HepG2 (cell line): ENCODE results near the gene FAM174C. TPM values are rescaled to one million over a fixed set of nuclear protein-coding genes. Genes with fewer than 3 reads are reported as not detected.

Experiments
- BCLAF1 ChIP-seq: fragments of 450-650 bp; IDR thresholded peaks from 2 replicates; pipeline ENCODE4 v1.6.1; 2017; ENCODE audit warnings: mild to moderate bottlenecking
- ERF ChIP-seq: IDR thresholded peaks from 2 replicates; pipeline ENCODE4 v1.6.1; 2018; ENCODE audit warnings: missing biosample characterization, missing genetic modification reagents
- HES4 ChIP-seq: sonication (generic); formaldehyde crosslinking; IDR thresholded peaks from 2 replicates; pipeline ENCODE4 v1.9.0; 2021; ENCODE audit warnings: mild to moderate bottlenecking, missing genetic modification reagents, borderline replicate concordance
- HNRNPK ChIP-seq: fragments of 200-400 bp; formaldehyde crosslinking; IDR thresholded peaks from 2 replicates; pipeline ENCODE4 v1.6.1; 2018; ENCODE audit warnings: low read length, low read depth, moderate library complexity, mild to moderate bottlenecking; ENCODE audit not compliant: poor library complexity, severe bottlenecking
- NFKB2 ChIP-seq: sonication (generic); formaldehyde crosslinking; IDR thresholded peaks from 2 replicates; pipeline ENCODE4 v1.4.0; 2020; ENCODE audit warnings: missing genetic modification reagents, borderline replicate concordance
- PCBP1 ChIP-seq: fragments of 200-400 bp; formaldehyde crosslinking; IDR thresholded peaks from 2 replicates; pipeline ENCODE4 v1.6.1; 2017; ENCODE audit warnings: mild to moderate bottlenecking, low read depth, low read length, borderline replicate concordance
- SP4 ChIP-seq: sonication (generic); formaldehyde crosslinking; IDR thresholded peaks from 2 replicates; pipeline ENCODE4 v1.8.1; 2023; ENCODE audit warnings: mild to moderate bottlenecking, missing genetic modification reagents
- U2AF2 ChIP-seq: fragments of 200-400 bp; formaldehyde crosslinking; IDR thresholded peaks from 2 replicates; pipeline ENCODE4 v1.6.1; 2017; ENCODE audit warnings: low read depth, mild to moderate bottlenecking, low read length
- ZNF160 ChIP-seq: sonication (generic); formaldehyde crosslinking; IDR thresholded peaks from 2 replicates; pipeline ENCODE4 v1.8.0; 2022; ENCODE audit warnings: mild to moderate bottlenecking, inconsistent platforms, missing genetic modification reagents
- ZNF17 ChIP-seq: sonication (generic); formaldehyde crosslinking; IDR thresholded peaks from 2 replicates; pipeline ENCODE4 v1.5.0; 2020; ENCODE audit warnings: mild to moderate bottlenecking, missing genetic modification reagents
- ZNF281 ChIP-seq: sonication (generic); formaldehyde crosslinking; IDR thresholded peaks from 2 replicates; pipeline ENCODE4 v1.4.0; 2020; ENCODE audit warnings: missing genetic modification reagents, borderline replicate concordance
- ZNF34 ChIP-seq: sonication (generic); formaldehyde crosslinking; IDR thresholded peaks from 2 replicates; pipeline ENCODE4 v1.4.0; 2020; ENCODE audit warnings: mild to moderate bottlenecking, missing genetic modification reagents, borderline replicate concordance
- ZNF513 ChIP-seq: sonication (generic); formaldehyde crosslinking; conservative IDR thresholded peaks from 2 replicates; pipeline ENCODE4 v1.5.0; 2020; ENCODE audit warnings: missing genetic modification reagents
- ZNF563 ChIP-seq: sonication (generic); formaldehyde crosslinking; IDR thresholded peaks from 2 replicates; pipeline ENCODE4 v1.8.0; 2022; ENCODE audit warnings: mild to moderate bottlenecking, moderate library complexity, missing genetic modification reagents
- ZNF800 ChIP-seq: sonication (generic); formaldehyde crosslinking; IDR thresholded peaks from 2 replicates; pipeline ENCODE4 v1.4.0; 2020; ENCODE audit warnings: missing genetic modification reagents
- polyA plus RNA-seq, 8 experiments: library from polyadenylated mRNA; depleted of rRNA in 3 of 8; stranded (reverse) in 7 of 8; unstranded in 1 of 8; fragments of >200 nt; fragmentation: Illumina TruSeq in 4 of 8; extraction: Trizol in 4 of 8; gene quantifications; 2 replicates each; pipeline versions ENCODE4 v1.2.1 to v1.2.3, GENCODE V29; 2011 to 2016; ENCODE audit warnings: low read depth in 4 of 8, missing spikeins in 1 of 8, mixed read lengths in 1 of 8; ENCODE audit not compliant: insufficient read depth in 1 of 8
- total RNA-seq, 5 experiments: library from RNA; depleted of rRNA; stranded (reverse); fragments of >200 nt; fragmentation: Illumina TruSeq; extraction: Trizol; gene quantifications; 2 replicates each; pipeline ENCODE4 v1.2.3, GENCODE V29; 2016; ENCODE audit warnings: low read depth in 1 of 5

Gene FAM174C
- total and polyA plus RNA-seq, 2 of the 13 experiments (the other 11 are each of a cell fraction or from before 2014, with no cell fraction given) = 19.5 to 31.3 TPM

DNA sequence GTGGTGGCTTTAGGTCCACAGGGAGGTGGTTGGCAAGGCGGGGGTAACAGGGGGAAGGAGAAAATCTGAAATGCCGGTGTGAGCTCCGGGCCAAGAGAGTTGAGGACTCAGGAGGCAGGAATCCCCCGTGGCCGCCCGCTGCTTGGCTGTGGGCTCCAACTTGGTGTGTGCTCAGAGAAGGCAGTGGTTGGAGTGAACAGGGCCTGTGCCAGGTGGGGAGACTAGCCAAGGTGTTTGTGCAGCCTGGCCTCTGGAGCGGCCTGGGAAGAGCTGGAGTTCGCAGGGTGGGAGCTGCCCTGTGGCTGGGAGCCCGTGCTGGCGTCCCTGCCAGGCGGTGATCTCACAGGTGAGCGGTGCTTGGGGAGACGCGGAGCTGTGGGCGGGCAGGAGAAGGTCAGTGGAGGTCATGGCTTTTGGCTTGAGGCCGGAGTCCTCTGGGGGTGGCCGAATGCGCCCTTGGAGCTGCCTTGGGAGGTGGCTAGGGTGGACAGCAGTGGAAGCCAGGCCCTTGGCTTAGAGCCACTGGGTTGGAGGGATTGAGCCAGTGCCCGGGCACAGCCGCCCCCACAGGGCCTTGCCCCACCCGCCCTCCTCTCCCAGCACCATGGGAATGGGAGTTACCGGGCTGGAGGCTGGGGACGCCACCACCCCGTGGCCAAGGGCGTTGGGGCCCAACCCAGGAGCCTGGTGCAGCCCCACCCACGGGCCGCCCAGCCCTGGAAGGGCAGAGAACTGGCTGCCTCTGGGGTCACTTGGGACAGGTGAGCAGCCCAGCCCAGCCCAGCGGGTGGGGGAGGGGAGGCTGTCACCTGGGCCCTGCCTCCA, 13.3 kb upstream of the FAM174C start (continued):
- no peak for TF ChIP-seq BCLAF1
- TF ChIP-seq ZNF34 (CRISPR knock-in tag) = no peak
- TF ChIP-seq ERF (CRISPR knock-in tag) = peak; percentile 48; the same call in 1 of the 2 replicates
- TF ChIP-seq HES4 (CRISPR knock-in tag) = no peak
- no peak for TF ChIP-seq ZNF800
- no peak for TF ChIP-seq ZNF160 (CRISPR knock-in tag)
- TF ChIP-seq ZNF17 (CRISPR knock-in tag) = no peak
- TF ChIP-seq ZNF563 = 0 out of 2 replicates have a peak, but pooled peaks have one; percentile 27
- TF ChIP-seq U2AF2 = no peak
- no peak for TF ChIP-seq ZNF513 (CRISPR knock-in tag)
- TF ChIP-seq HNRNPK = peak; percentile 21
- TF ChIP-seq PCBP1 = peak; percentile 25; the same call in 1 of the 2 replicates
- no peak; the same call in 1 of the 2 replicates for TF ChIP-seq NFKB2
- TF ChIP-seq ZNF281 = peak; percentile 86
- 0 out of 2 replicates have a peak, but pooled peaks have one; percentile 36 for TF ChIP-seq SP4 (CRISPR knock-in tag)
